HG03460 (cell line): Measurements from ENCODE around the gene LDLRAD3.

ENCODE experiments used
- ATAC-seq: cut with Tn5 transposase; IDR thresholded peaks from one replicate; pipeline ENCODE4 v1.9.1; 2021; ENCODE audit not compliant: unreplicated experiment

The LDLRAD3 gene

DNA sequence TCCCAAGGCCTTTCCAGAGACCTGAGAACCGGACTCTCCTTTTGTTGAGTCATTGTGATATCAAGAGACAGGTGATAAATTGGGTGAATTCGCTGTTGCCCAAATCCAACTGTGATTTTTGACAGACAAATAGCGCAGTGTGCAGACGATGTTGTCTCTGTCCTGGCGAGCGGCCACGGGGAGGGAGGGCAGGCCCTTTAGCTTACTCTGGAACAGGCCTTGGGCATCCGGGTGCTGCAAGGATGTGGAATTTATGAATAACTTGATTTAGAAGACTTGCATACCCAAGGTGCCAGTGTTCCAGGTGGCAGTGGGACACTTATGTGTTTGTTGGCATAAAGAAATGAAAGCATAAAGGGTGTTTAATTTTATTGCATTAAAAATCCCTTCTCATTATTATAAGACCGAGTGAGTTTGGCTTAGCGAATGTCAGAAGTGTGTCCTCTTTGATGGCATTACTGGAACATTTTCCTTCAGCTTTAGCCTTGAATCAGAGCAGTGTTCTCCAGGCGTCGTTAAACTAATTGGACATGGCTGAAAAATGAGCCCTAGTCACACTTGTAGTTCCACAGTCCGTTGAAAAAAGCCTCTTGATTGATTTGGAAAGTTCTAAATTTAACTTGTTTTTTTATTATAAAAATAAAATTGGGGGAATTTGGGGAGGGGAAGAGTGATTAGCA lies 9.4 kb downstream of the LDLRAD3 start:
- ATAC-seq: no peak

DNA sequence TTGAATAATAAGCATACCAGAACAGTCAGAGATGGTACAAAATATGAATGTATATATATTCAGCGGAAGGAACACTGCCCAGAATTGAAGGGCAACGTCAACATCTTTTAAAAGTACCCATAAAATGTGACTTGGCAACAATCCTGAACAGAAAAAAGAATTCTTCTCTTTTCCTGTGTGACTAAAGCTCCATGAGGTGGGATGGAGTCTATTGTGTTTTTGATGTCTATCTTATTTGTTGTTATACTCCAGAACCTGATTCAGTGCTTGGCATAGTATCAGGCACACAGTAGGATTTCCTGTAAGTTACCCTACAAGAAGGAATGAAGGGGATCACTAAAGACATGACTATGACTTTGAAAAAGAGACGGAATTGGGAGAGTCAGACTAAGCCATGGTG lies 10.3 kb downstream of the LDLRAD3 start:
- no peak for ATAC-seq

GRCh38 chr11:35955636-35956035 lies 11.8 kb downstream of the LDLRAD3 start:
- no peak for ATAC-seq

DNA sequence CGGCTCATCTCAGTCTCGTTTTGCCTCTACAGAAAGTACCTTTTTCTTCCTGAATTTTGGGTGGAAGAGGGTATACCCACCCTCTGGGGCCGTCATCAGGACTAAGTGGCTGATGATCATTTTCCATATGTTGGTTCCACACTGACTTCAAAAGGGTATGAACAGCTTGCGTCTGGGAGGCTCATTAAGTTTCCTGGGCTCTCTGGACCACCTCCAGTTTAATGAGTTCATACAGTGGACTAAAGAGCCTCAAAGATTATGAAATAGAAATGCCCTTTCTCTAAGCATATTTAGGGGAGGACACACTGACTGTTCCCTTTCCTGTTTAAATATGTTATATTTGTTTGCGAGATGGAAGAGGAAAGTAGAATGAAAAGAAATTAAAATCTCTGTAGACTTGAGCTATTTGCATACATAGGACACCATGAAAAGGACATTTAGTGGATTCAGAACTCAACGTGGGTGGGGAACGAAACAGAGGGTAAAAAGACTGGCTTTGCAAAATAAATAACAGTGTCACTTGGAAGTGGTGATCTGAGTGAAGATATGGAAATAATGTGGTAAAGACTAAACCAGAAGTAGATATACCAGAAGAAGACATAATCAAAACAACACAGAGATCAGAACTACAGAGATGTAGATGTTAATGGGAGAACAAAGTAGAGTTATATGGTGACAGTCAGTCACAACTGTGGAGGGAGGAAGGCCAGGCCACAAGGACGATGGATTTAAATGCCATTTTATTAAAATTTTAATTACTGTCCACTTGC lies 18.7 kb downstream of the LDLRAD3 start:
- ATAC-seq: no peak

DNA sequence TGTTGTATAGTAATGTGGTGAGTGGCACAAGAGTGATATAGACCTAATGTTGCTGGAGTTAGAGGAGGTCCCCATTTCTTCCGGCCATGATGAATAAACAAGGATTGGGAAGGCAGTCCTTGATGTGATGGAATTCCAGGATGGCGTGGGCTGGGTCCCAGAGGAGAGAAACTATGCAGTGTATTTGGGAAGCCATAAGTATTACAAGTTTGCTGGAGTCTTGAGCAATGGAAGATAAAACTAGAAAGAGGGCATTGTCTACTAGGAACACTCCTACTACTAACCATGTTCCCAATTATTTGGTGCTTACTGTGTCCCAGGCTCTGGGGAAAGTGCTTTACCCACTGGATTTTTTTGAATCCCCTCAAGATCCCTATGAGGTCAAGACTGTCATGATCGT lies 20.0 kb downstream of the LDLRAD3 start:
- no peak for ATAC-seq

- ATAC-seq: no peak
Observed at GRCh38 chr11:35964841-35965240, 21.0 kb downstream of the LDLRAD3 start.

DNA sequence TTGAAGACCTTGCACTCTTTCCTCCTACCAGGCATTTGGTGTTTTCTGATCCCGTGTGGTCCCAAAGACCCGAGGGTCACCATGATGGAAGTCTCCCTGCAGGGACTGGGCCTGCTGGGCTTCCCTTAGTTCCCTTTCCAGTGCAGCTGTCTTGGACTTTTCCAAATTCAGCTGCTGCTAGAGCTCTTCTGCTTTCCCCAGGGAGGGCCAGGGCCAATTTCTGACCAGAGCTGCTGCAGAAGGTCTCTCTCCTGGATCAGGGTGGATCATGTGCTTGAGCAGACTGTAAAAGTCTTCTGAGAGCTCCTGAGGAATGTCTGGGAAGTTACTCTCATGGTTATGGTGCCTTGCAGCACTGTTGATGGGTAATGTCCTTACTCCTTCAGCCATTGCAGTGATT lies 23.2 kb downstream of the LDLRAD3 start:
- no peak for ATAC-seq

- no peak for ATAC-seq
Observed at GRCh38 chr11:35968386-35969088, 24.7 kb downstream of the LDLRAD3 start.

DNA sequence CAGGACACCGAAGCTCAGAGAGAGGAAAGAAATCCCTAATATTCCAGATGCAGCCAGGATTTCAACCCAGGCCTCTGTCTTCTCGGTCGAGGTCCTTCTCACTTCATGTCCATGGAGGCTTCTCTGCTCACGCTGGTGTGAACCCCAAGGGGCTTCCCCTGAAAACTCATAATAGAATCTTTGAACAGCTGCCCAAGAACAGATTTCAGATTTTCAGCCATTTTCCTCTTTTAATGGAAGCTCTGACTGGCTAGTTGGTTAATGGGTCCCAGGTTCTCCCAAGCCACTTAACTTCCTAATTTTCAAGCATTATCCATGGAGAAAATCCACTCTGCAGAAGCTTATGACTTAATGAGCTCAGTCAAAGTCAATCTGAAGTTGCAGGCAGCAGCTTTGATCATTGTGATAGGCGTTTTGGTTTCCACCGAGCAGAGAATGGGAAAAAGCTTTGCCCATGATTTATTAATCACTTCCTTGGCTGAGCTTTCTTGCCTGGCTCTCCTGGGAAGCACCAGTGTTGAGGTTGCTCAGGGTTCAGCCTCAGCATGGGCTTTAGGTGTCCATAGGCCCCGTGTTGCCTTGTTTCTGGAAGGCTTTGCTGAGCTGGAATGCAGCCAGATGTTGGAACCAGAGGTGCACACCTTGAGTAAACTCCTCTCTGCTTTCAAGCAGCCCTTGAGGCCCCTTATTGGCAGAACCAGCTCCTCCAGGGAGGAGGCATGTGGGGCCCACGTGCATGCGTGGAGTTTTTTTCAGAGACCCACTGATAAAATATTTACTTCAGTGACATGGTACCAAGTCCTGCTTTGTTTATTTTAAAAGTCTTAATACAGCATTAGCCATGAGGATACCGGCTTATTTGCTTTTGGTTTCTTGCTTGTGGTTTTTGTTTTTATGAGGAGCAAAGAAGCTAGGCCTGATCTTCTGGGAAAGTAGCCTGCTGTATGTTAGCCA lies 25.5 kb downstream of the LDLRAD3 start:
- no peak for ATAC-seq

- no peak for ATAC-seq
Observed at GRCh38 chr11:35970445-35970844, 26.6 kb downstream of the LDLRAD3 start.

- no peak for ATAC-seq
Observed at GRCh38 chr11:35971841-35972422, 28.1 kb downstream of the LDLRAD3 start.

- no peak for ATAC-seq
Observed at GRCh38 chr11:35974882-35975589, 31.2 kb downstream of the LDLRAD3 start.

DNA sequence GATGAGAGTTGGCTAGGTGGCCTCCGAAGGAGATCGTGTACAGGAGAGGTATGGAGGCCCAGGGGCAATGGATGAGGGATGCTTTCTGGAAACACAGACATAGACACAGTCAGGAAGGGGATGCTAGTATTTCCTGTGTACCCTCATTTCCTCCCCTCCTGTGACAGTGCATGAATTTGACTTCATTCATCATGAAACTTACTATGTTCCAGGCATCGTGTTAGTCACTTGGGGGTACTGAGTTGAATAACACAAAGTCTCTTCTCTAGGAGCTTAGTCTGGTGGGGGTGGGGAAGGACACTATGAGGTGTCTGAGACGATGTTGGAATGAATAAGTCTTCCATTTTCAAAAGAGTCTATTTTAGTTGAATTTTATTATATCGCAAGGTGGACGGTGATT lies 32.6 kb downstream of the LDLRAD3 start:
- ATAC-seq: no peak

DNA sequence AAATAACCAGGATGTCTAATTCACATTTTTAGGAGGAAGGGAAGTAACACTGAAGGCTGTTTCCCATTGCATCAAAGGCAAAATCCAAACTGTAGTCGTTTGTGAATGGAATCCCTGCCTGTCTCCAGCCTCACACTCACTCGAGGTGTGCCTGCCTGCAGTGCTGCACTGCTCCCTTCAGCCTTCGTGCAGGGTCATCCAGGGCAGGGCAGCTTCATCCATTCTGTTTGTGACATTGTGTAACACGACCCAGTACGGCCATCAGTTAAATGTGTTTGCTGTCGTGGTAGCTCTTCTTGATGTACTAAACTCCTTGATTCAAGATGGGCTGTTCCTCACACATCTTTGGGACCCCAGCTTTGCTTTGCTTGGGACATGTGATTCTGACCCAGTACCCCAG lies 34.3 kb downstream of the LDLRAD3 start:
- no peak for ATAC-seq

- no peak for ATAC-seq
Observed at GRCh38 chr11:35978891-35979290, 35.0 kb downstream of the LDLRAD3 start.

DNA sequence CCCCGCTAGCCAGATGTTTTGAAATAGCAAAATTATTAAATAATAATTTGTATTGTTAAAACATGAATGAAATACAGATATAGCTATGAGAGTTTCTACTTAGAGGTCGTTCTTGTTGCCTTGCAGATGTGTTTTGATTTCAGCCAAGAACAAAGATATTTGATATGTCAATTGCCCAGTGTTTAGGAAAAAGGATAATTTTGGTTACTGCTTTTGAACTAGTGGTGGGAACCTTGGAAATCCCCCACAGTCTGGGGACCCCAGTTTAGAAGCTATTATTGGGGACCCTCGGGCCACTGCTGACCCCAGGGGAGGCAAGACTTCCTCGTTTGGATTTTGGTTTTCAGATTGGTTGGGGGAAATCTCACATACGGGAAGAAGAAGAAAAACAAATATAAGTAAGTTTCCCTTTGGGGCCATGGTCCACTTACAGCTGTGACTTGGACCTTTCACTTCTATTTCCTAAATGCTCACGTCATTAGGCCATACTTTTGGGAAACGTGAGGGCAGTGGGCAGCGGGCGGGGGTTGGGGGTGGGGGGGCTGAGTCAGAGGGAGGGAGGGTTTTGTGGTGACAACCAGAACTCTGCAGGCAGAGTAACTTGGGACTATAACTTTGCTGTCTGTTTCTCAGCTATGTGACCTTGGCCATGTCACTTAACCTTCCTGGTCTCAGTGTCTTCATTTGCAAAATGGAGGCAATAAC lies 37.0 kb downstream of the LDLRAD3 start:
- no peak for ATAC-seq

DNA sequence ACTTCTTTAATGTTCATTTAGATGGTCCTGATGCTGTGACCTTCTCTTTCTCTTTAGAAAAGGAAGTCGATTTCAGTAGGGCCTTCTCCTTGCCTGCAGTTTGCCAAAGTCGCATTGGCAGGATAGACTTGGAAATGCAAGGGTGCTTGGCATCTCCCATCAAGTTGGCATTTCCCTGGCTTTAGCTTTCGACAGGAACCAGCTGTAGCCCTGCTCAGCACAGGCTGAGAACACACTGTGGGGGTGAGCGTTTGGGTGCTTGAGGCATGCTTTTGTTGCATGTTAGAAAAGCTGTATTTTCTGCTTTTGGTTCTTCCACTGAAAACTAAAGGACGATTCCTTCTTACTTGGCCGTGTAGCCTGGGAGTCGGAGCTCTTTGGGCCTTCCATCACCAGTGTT lies 37.7 kb downstream of the LDLRAD3 start:
- no peak for ATAC-seq

DNA sequence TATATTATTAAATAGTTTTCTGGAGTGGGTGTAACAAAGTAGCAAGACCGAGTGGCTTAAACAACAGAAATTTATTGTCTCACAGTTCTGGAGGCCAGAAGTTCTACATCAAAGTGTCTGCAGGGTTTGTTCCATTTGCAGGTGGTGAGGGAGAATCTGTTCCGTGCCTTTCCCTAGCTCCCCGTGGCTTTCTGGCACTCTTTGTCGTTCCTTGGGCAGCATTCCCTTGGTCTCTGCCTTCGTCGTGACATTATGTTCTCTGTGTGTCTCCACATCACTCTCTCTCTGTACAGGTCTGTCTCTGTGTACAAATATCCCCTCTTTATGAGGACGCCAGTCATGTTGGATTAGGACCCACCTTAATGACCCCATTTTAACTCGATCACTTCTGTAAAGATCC lies 38.2 kb downstream of the LDLRAD3 start:
- no peak for ATAC-seq

- ATAC-seq: no peak
Observed at GRCh38 chr11:35983981-35984380, 40.1 kb downstream of the LDLRAD3 start.
